ENCODE results near the gene PRMT3. TPM values are rescaled to one million over a fixed set of nuclear protein-coding genes. Genes with fewer than 3 reads are reported as not detected.

PRMT3 gene
- total and polyA plus RNA-seq, 2 donors (not counting 3 experiments of a cell fraction or from before 2014, with no cell fraction given) = 6.2 to 13.3 TPM

- dilution Hi-C loops (cut with MboI; ENCODE audit: extremely low pct_ligation_motif_present, low sequenced_read_pairs) (no loop called here), intact Hi-C loops (cut with micrococcal nuclease) (loop anchor here (10.0 kb wide), 1 partner anchor 792 kb away; no protein-coding TSS in a partner anchor)
- Histone ChIP-seq H3K79me2 (ENCODE audit: control insufficient read depth, insufficient read depth, low read length) (no peaks in the 10 kb centered on the region), H2AFZ (ENCODE audit: low read depth, low read length) (no peak overlapping the region), H3K9me3 (replicated peaks; ENCODE audit: control insufficient read depth, insufficient read depth, low read length) (no peaks in the 10 kb centered on the region), H3K27ac (ENCODE audit: insufficient read depth, low read depth, low read length) (no peak overlapping the region), H3K27me3 (ENCODE audit: control insufficient read depth in 2 of 2, insufficient read depth in 2 of 2, low read length in 2 of 2) (peaks cover 0 to 4% of the 10 kb centered on the region in 2 experiments), H3K4me2 (ENCODE audit: insufficient read depth, low read length) (no peak overlapping the region), H3K9ac (replicated peaks; ENCODE audit: extremely low read depth, insufficient read depth, low read length) (no peak overlapping the region), H3K4me3 (replicated peaks in 1 of 3; ENCODE audit: insufficient read depth in 1 of 3, low read depth in 1 of 3, low read length in 3 of 3) (no peak overlapping the region), H3K36me3 (ENCODE audit: control insufficient read depth in 2 of 2, extremely low read depth in 1 of 2, insufficient read depth in 2 of 2, low read length in 2 of 2) (no peaks in the 10 kb centered on the region), H3K4me1 (ENCODE audit: control insufficient read depth, extremely low read depth, insufficient read depth, low read length) (peaks cover 9% of the 10 kb centered on the region), H3K9me1 (replicated peaks; ENCODE audit: control insufficient read depth, extremely low read depth, insufficient read depth, low read length) (no peaks in the 10 kb centered on the region), H4K20me1 (replicated peaks; ENCODE audit: control insufficient read depth, extremely low read depth, insufficient read depth, low read length) (no peaks in the 10 kb centered on the region)
- no TSS peak for BruUV-seq (replicated peaks)
- FAIRE-seq = no peak
- POLR2A ChIA-PET = no interaction called here
- CTCF ChIA-PET = interaction anchor here (1.6 kb wide), 1 partner anchor 230 kb away, joined by 3 read pairs; no protein-coding TSS in a partner anchor
- DNase-seq (ENCODE audit: low read depth, low spot score) = no peak
- TF ChIP-seq EZH2 (IDR thresholded peaks at IDR 0.05; ENCODE audit: borderline replicate concordance, low read depth, low read length, severe bottlenecking) = no peak
Measured at GRCh38 chr11:20357150-20357549, 30.4 kb upstream of the PRMT3 start.

DNA sequence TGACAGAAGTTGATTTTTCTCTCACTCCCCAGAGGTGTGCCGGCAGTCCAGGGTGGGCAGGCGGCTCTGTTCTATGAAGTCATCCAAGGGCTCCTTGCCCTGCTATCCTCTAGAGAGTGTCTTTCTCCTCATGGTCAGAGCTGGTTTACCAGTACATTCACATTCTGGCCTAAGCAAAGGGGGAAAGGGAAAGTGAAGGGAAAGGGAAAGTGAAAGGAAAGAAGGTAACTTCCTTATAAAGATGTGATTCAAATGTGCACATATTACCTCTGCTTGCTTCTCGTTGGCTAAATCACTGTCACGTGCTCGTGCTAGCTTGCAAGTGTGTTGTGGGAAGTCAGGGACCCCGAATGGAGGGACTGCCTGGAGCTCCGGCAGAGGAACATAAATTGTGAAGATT, 26.9 kb upstream of the PRMT3 start:
- Histone ChIP-seq H3K4me1 (ENCODE audit: control insufficient read depth, extremely low read depth, insufficient read depth, low read length) (peaks cover 31% of the 10 kb centered on the region), H3K27me3 (ENCODE audit: control insufficient read depth in 2 of 2, insufficient read depth in 2 of 2, low read length in 2 of 2) (no peaks in the 10 kb centered on the region), H3K9ac (replicated peaks; ENCODE audit: extremely low read depth, insufficient read depth, low read length) (no peak overlapping the region), H3K36me3 (ENCODE audit: control insufficient read depth in 2 of 2, extremely low read depth in 1 of 2, insufficient read depth in 2 of 2, low read length in 2 of 2) (no peaks in the 10 kb centered on the region), H3K4me3 (replicated peaks in 1 of 3; ENCODE audit: insufficient read depth in 1 of 3, low read depth in 1 of 3, low read length in 3 of 3) (no peak overlapping the region), H2AFZ (ENCODE audit: low read depth, low read length) (peak overlapping the region; percentile 26), H3K9me3 (replicated peaks; ENCODE audit: control insufficient read depth, insufficient read depth, low read length) (no peaks in the 10 kb centered on the region), H3K27ac (ENCODE audit: insufficient read depth, low read depth, low read length) (no peak overlapping the region), H3K4me2 (ENCODE audit: insufficient read depth, low read length) (no peak overlapping the region), H3K79me2 (ENCODE audit: control insufficient read depth, insufficient read depth, low read length) (peaks cover 6% of the 10 kb centered on the region), H3K9me1 (replicated peaks; ENCODE audit: control insufficient read depth, extremely low read depth, insufficient read depth, low read length) (no peaks in the 10 kb centered on the region), H4K20me1 (replicated peaks; ENCODE audit: control insufficient read depth, extremely low read depth, insufficient read depth, low read length) (no peaks in the 10 kb centered on the region)
- FAIRE-seq = no peak
- no TSS peak for BruUV-seq (replicated peaks)
- dilution Hi-C loops (cut with MboI; ENCODE audit: extremely low pct_ligation_motif_present, low sequenced_read_pairs) = no loop called here
- ChIA-PET CTCF (interaction anchor here (1.0 kb wide), 1 partner anchor 228 kb away, joined by 3 read pairs; no protein-coding TSS in a partner anchor), POLR2A (no interaction called here)
- intact Hi-C loops (cut with micrococcal nuclease) = no loop called here
- DNase-seq (ENCODE audit: low read depth, low spot score) = no peak
- TF ChIP-seq GATA2 (IDR thresholded peaks at IDR 0.05; ENCODE audit: insufficient read depth, insufficient read length, low read depth, low read length) = no peak
- no peak for TF ChIP-seq POLR2AphosphoS5 (IDR thresholded peaks at IDR 0.05; ENCODE audit: insufficient read depth, low read depth, low read length)
- TF ChIP-seq EZH2 (IDR thresholded peaks at IDR 0.05; ENCODE audit: borderline replicate concordance, low read depth, low read length, severe bottlenecking) = no peak
- no peak for TF ChIP-seq JUN (IDR thresholded peaks at IDR 0.05; ENCODE audit: borderline replicate concordance, insufficient read depth, insufficient read length, low read depth)
- TF ChIP-seq, protein P1, sequence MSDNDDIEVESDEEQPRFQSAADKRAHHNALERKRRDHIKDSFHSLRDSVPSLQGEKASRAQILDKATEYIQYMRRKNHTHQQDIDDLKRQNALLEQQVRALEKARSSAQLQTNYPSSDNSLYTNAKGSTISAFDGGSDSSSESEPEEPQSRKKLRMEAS (IDR thresholded peaks at IDR 0.05; ENCODE audit: insufficient read depth, insufficient read length) = no peak
- no peak for TF ChIP-seq POLR2A (IDR thresholded peaks at IDR 0.05; ENCODE audit: low read depth, low read length)
- no peak for TF ChIP-seq FOS (IDR thresholded peaks at IDR 0.05; ENCODE audit: borderline replicate concordance, insufficient read depth, low read length)
- no peak for TF ChIP-seq MYC (IDR thresholded peaks at IDR 0.05; ENCODE audit: low read depth, low read length)
- no peak for TF ChIP-seq CTCF (IDR thresholded peaks at IDR 0.05; ENCODE audit: extremely low read depth in 1 of 2, insufficient read depth in 1 of 2, low read depth in 1 of 2, low read length in 2 of 2)
